OCI-LY1 (cell line): ENCODE results near the gene DLAT.
"Not testable (repeated sequence)": the region's sequence is repeated elsewhere in the genome, so short reads cannot be mapped to it uniquely, and the experiment has no call there.

Source experiments
- H2AFZ ChIP-seq: fragments of 200-600 bp; sonication (generic), shearing (Covaris generic); 2 replicates; pipeline ENCODE4 v1.6.0; 2014; ENCODE audit warnings: antibody characterized with exemption, mild to moderate bottlenecking, low read length
- H3F3A ChIP-seq: fragments of 200-600 bp; sonication (generic), shearing (Covaris generic); 2 replicates; pipeline ENCODE4 v1.6.0; 2014; ENCODE audit warnings: mild to moderate bottlenecking, antibody characterized with exemption, low read length, moderate library complexity; ENCODE audit not compliant: insufficient read depth
- H3K27ac ChIP-seq: fragments of 200-600 bp; sonication (generic); 2 replicates; pipeline ENCODE4 v1.5.1; 2014; ENCODE audit warnings: low read length, mixed run types, mild to moderate bottlenecking, low read depth; ENCODE audit not compliant: poor library complexity, severe bottlenecking
- H3K27me3 ChIP-seq: fragments of 200-600 bp; sonication (generic); 2 replicates; pipeline ENCODE4 v1.6.0; 2014; ENCODE audit warnings: antibody characterized with exemption, mild to moderate bottlenecking, low read length, moderate library complexity; ENCODE audit not compliant: insufficient read depth
- H3K36me3 ChIP-seq: fragments of 200-600 bp; sonication (generic); 2 replicates; pipeline ENCODE4 v1.6.1; 2014; ENCODE audit warnings: mild to moderate bottlenecking, antibody characterized with exemption, low read length, moderate library complexity, mixed read lengths; ENCODE audit not compliant: insufficient read depth
- H3K4me1 ChIP-seq: fragments of 200-600 bp; sonication (generic); 2 replicates; pipeline ENCODE4 v1.5.1; 2014; ENCODE audit warnings: mild to moderate bottlenecking, low read length, moderate library complexity; ENCODE audit not compliant: insufficient read depth, severe bottlenecking
- H3K4me2 ChIP-seq: fragments of 200-600 bp; sonication (generic), shearing (Covaris generic); 2 replicates; pipeline ENCODE4 v1.6.1; 2014; ENCODE audit warnings: low read length
- H3K4me3 ChIP-seq: fragments of 200-600 bp; sonication (generic); 2 replicates; pipeline ENCODE4 v1.5.1; 2014; ENCODE audit warnings: low read length, low read depth, mild to moderate bottlenecking, mixed read lengths; ENCODE audit not compliant: poor library complexity, severe bottlenecking
- H3K79me2 ChIP-seq: fragments of 200-600 bp; shearing (Covaris generic); 2 replicates; pipeline ENCODE4 v1.6.1; 2016; ENCODE audit warnings: mixed run types, low read length, mixed read lengths; ENCODE audit not compliant: insufficient read depth
- H3K9ac ChIP-seq: fragments of 200-600 bp; sonication (generic), shearing (Covaris generic); 2 replicates; pipeline ENCODE4 v1.6.1; 2014; ENCODE audit warnings: mild to moderate bottlenecking, low read length, mixed read lengths
- H3K9me2 ChIP-seq: fragments of 200-600 bp; sonication (generic), shearing (Covaris generic); 2 replicates; pipeline ENCODE4 v1.6.1; 2014; ENCODE audit warnings: low read depth, mild to moderate bottlenecking, low read length, mixed read lengths
- H3K9me3 ChIP-seq: fragments of 200-600 bp; shearing (Covaris generic); 2 replicates; pipeline ENCODE4 v1.6.1; 2014; ENCODE audit warnings: low read length, mixed read lengths
- H4K20me1 ChIP-seq: fragments of 200-600 bp; sonication (generic), shearing (Covaris generic); 2 replicates; pipeline ENCODE4 v1.6.0; 2016; ENCODE audit warnings: mild to moderate bottlenecking, low read length; ENCODE audit not compliant: insufficient read depth
- CTCF ChIP-seq: fragments of 200-600 bp; sonication (generic), shearing (Covaris generic); IDR thresholded peaks from 2 replicates; pipeline ENCODE4 v1.5.1; 2017; ENCODE audit warnings: mild to moderate bottlenecking, antibody characterized with exemption, low read length, moderate library complexity, mixed read lengths
- EZH2 ChIP-seq: fragments of 200-600 bp; sonication (generic), shearing (Covaris generic); IDR thresholded peaks from 2 replicates; pipeline ENCODE4 v1.8.0; 2017; ENCODE audit warnings: borderline replicate concordance, mixed run types, mild to moderate bottlenecking, antibody characterized with exemption, low read length, moderate library complexity, mixed read lengths

DLAT gene

GRCh38 chr11:112042161-112042960 lies 17.2 kb downstream of the DLAT start:
- H4K20me1 ChIP-seq, result no peaks in the 10 kb centered on the region
- peaks cover 6% of the 10 kb centered on the region; the same call in 1 of the 2 replicates for H3K79me2 ChIP-seq
- H2AFZ ChIP-seq, result no peak overlapping the region
- no peak overlapping the region for H3K27ac ChIP-seq
- no peaks in the 10 kb centered on the region for H3F3A ChIP-seq
- no peak overlapping the region for H3K4me3 ChIP-seq
- H3K36me3 ChIP-seq, result peaks cover 96% of the 10 kb centered on the region
- no peak overlapping the region for H3K4me2 ChIP-seq
- no peaks in the 10 kb centered on the region for H3K9me2 ChIP-seq
- no peaks in the 10 kb centered on the region for H3K4me1 ChIP-seq
- H3K27me3 ChIP-seq, result no peaks in the 10 kb centered on the region
- no peak for TF ChIP-seq CTCF
- no peak for TF ChIP-seq EZH2
- H3K9ac ChIP-seq, result no peak overlapping the region
- H3K9me3 ChIP-seq, result no peaks in the 10 kb centered on the region

- Histone ChIP-seq H3K4me2 (no peak overlapping the region), H3K27me3 (no peaks in the 10 kb centered on the region), H3K9me2 (no peaks in the 10 kb centered on the region), H4K20me1 (no peaks in the 10 kb centered on the region), H3F3A (no peaks in the 10 kb centered on the region), H3K4me1 (no peaks in the 10 kb centered on the region), H3K79me2 (peaks cover 6% of the 10 kb centered on the region; the same call in 1 of the 2 replicates), H3K9me3 (no peaks in the 10 kb centered on the region), H2AFZ (no peak overlapping the region), H3K36me3 (peaks cover 96% of the 10 kb centered on the region), H3K4me3 (no peak overlapping the region), H3K9ac (no peak overlapping the region), H3K27ac (no peak overlapping the region)
- TF ChIP-seq EZH2, result no peak
- no peak for TF ChIP-seq CTCF
These were observed 17.7 kb downstream of the DLAT start for GRCh38 chr11:112042961-112043304.

- H3K4me2 ChIP-seq, result no peak overlapping the region
- no peaks in the 10 kb centered on the region for H3K9me2 ChIP-seq
- H3K4me3 ChIP-seq, result no peak overlapping the region
- peaks cover 98% of the 10 kb centered on the region for H3K36me3 ChIP-seq
- no peaks in the 10 kb centered on the region for H4K20me1 ChIP-seq
- no peak overlapping the region for H3K9ac ChIP-seq
- H2AFZ ChIP-seq, result no peak overlapping the region
- H3K4me1 ChIP-seq, result no peaks in the 10 kb centered on the region
- H3K27me3 ChIP-seq, result no peaks in the 10 kb centered on the region
- H3F3A ChIP-seq, result no peaks in the 10 kb centered on the region
- no peak overlapping the region for H3K27ac ChIP-seq
- H3K79me2 ChIP-seq, result peaks cover 14% of the 10 kb centered on the region; the same call in 1 of the 2 replicates
- no peaks in the 10 kb centered on the region for H3K9me3 ChIP-seq
- TF ChIP-seq EZH2 (no peak), CTCF (no peak)
These were observed 19.8 kb downstream of the DLAT start for GRCh38 chr11:112044961-112045360.

GRCh38 chr11:112046647-112047046 lies 21.4 kb downstream of the DLAT start:
- H3K36me3 ChIP-seq, result peaks cover 100% of the 10 kb centered on the region
- not testable (repeated sequence) for H3K4me2 ChIP-seq, H3K27ac ChIP-seq, H3K9me2 ChIP-seq, H3K9ac ChIP-seq, H3K27me3 ChIP-seq, H3K4me3 ChIP-seq, H4K20me1 ChIP-seq, H2AFZ ChIP-seq, H3K9me3 ChIP-seq, H3F3A ChIP-seq
- H3K79me2 ChIP-seq, result peaks cover 14% of the 10 kb centered on the region; the same call in 1 of the 2 replicates
- peaks cover 11% of the 10 kb centered on the region for H3K4me1 ChIP-seq

GRCh38 chr11:112048256-112048655 lies 23.0 kb downstream of the DLAT start:
- not testable (repeated sequence) for H3K27me3 ChIP-seq, H3F3A ChIP-seq, H3K79me2 ChIP-seq, H3K4me2 ChIP-seq, H2AFZ ChIP-seq, H3K9me3 ChIP-seq, H3K9ac ChIP-seq, H3K4me3 ChIP-seq, H3K9me2 ChIP-seq, H3K27ac ChIP-seq, H4K20me1 ChIP-seq
- Histone ChIP-seq H3K4me1 (peaks cover 11% of the 10 kb centered on the region), H3K36me3 (peaks cover 100% of the 10 kb centered on the region)
